Panc1 (cell line): ENCODE data around the gene RPH3AL. TPM values are rescaled to one million over a fixed set of nuclear protein-coding genes. Genes with fewer than 3 reads are reported as not detected.

Experiments
- ATAC-seq: fragments of 200-7000 bp; cut with Tn5 transposase; 2 replicates; pipeline ENCODE4 v1.9.1; 2020; ENCODE audit warnings: mild to moderate bottlenecking, moderate library complexity
- BruUV-seq: library from RNA; stranded (reverse); fragments of 400-500 nt; replicated peaks from 2 replicates; lab custom pipeline; 2021; lab: Mats Ljungman, UMichigan
- CTCF ChIA-PET: fragments of 300-600 bp; sonication (Branson Sonifier 250); formaldehyde crosslinking; loops from one replicate; lab custom pipeline; 2022; ENCODE audit warnings: antibody characterized with exemption; lab: Charles Lee
- POLR2A ChIA-PET: fragments of 300-600 bp; sonication (Branson Sonifier 250); formaldehyde crosslinking; loops from one replicate; lab custom pipeline; 2022; ENCODE audit warnings: antibody characterized with exemption; lab: Charles Lee
- DNase-seq: peaks from one replicate; pipeline ENCODE4 v3.0.0-alpha.2; 2010; ENCODE audit warnings: low read depth, low spot score
- H3K27ac ChIP-seq: 2 replicates; pipeline ENCODE4 v1.5.1; 2011; ENCODE audit warnings: mild to moderate bottlenecking, low read length, inconsistent platforms
- H3K27me3 ChIP-seq: fragments of 200-500 bp; sonication (Bioruptor generic); 2 replicates; pipeline ENCODE4 v1.6.0; 2014; ENCODE audit warnings: low read length, inconsistent platforms; ENCODE audit not compliant: control insufficient read depth, insufficient read depth
- H3K36me3 ChIP-seq: fragments of 200-500 bp; sonication (Bioruptor generic); 2 replicates; pipeline ENCODE4 v1.5.1; 2014; ENCODE audit warnings: inconsistent platforms, mild to moderate bottlenecking, low read length, moderate library complexity; ENCODE audit not compliant: control insufficient read depth, insufficient read depth
- H3K4me1 ChIP-seq: 2 replicates; pipeline ENCODE4 v1.5.1; 2011; ENCODE audit warnings: inconsistent platforms, mild to moderate bottlenecking, low read length, moderate library complexity; ENCODE audit not compliant: control insufficient read depth, insufficient read depth
- H3K4me3 ChIP-seq, 2 experiments: 2 replicates each; pipeline ENCODE4 v1.5.1; 2011 to 2012; ENCODE audit warnings: low read depth in 2 of 2, low read length in 2 of 2, mild to moderate bottlenecking in 2 of 2, inconsistent platforms in 1 of 2, moderate library complexity in 1 of 2
- H3K9me3 ChIP-seq: fragments of 200-500 bp; sonication (Bioruptor generic); 2 replicates; pipeline ENCODE4 v1.5.1; 2014; ENCODE audit warnings: low read depth, mild to moderate bottlenecking, inconsistent platforms, low read length, moderate library complexity; ENCODE audit not compliant: control insufficient read depth, insufficient read depth
- CTCF ChIP-seq: fragments of 450-650 bp; IDR thresholded peaks from 2 replicates; pipeline ENCODE4 v1.5.1; 2017; ENCODE audit warnings: mild to moderate bottlenecking
- POLR2AphosphoS5 ChIP-seq: IDR thresholded peaks from 2 replicates; pipeline ENCODE4 v1.6.1; 2012; ENCODE audit warnings: mild to moderate bottlenecking, low read depth, low read length, moderate library complexity
- REST ChIP-seq, 2 experiments: IDR thresholded peaks; 2 replicates each; pipeline ENCODE4 v1.6.1; 2011 to 2012; ENCODE audit warnings: low read depth in 2 of 2, control low read depth in 1 of 2, low read length in 1 of 2, mild to moderate bottlenecking in 1 of 2, moderate library complexity in 1 of 2; ENCODE audit not compliant: insufficient read depth in 1 of 2
- SIN3A ChIP-seq: IDR thresholded peaks from 2 replicates; pipeline ENCODE4 v1.6.1; 2012; ENCODE audit warnings: low read depth, mild to moderate bottlenecking, low read length, moderate library complexity, borderline replicate concordance; ENCODE audit not compliant: insufficient read depth
- TCF7L2 ChIP-seq: IDR thresholded peaks from 2 replicates; pipeline ENCODE4 v1.6.1; 2011; ENCODE audit warnings: mild to moderate bottlenecking, low read depth, low read length, inconsistent platforms
- in situ Hi-C: cut with HindIII; loops from 2 replicates; pipeline ENCODE4 v1.10.0; 2016; ENCODE audit warnings: low sequenced_read_pairs, low pct_unique_long_range_greater_than_20kb
- intact Hi-C: fragments of 100-400 bp; cut with micrococcal nuclease; formaldehyde crosslinking; loops from one replicate; pipeline ENCODE4 v1.10.0; 2022; ENCODE audit not compliant: unreplicated experiment
- total RNA-seq: library from RNA; stranded (reverse); gene quantifications from one replicate; pipeline ENCODE4 v1.2.1, GENCODE V29; 2021; ENCODE audit not compliant: unreplicated experiment

Gene RPH3AL
- total RNA-seq, 1 experiment from 2014 or later: 2.2 TPM

- Histone ChIP-seq H3K36me3 (no peaks in the 10 kb centered on the region), H3K4me3 (peak overlapping the region; percentile 28 to 46), H3K27ac (no peak overlapping the region), H3K9me3 (no peaks in the 10 kb centered on the region), H3K27me3 (no peaks in the 10 kb centered on the region), H3K4me1 (no peaks in the 10 kb centered on the region)
- intact Hi-C loops: no loop called here
- in situ Hi-C loops: no loop called here
- no peak for DNase-seq
- POLR2A ChIA-PET: no interaction called here
- ATAC-seq: peak; percentile 76
- BruUV-seq: no TSS peak
- TF ChIP-seq SIN3A: no peak
- no peak for TF ChIP-seq TCF7L2
- TF ChIP-seq POLR2AphosphoS5: no peak
- TF ChIP-seq CTCF: no peak
- no peak for TF ChIP-seq REST (IDR thresholded peaks at IDR 0.05; ENCODE audit: insufficient read depth in 1 of 2, low read depth in 2 of 2, low read length in 1 of 2)
- CTCF ChIA-PET: no interaction called here
Measured at GRCh38 chr17:385178-385835, 32.7 kb upstream of the RPH3AL start.

GRCh38 chr17:384622-385177 lies 32.1 kb upstream of the RPH3AL start:
- ATAC-seq (peak; percentile 6; the same call in 1 of the 2 replicates), DNase-seq (no peak)
- Histone ChIP-seq H3K9me3 (no peaks in the 10 kb centered on the region), H3K36me3 (no peaks in the 10 kb centered on the region), H3K4me3 (no peak overlapping the region; a peak in 1 of 4 replicates), H3K4me1 (no peaks in the 10 kb centered on the region), H3K27me3 (no peaks in the 10 kb centered on the region), H3K27ac (no peak overlapping the region)
- CTCF ChIA-PET: no interaction called here
- no TSS peak for BruUV-seq
- intact Hi-C loops: no loop called here
- POLR2A ChIA-PET: no interaction called here
- no peak for TF ChIP-seq SIN3A
- no peak for TF ChIP-seq REST (IDR thresholded peaks at IDR 0.05; ENCODE audit: insufficient read depth in 1 of 2, low read depth in 2 of 2, low read length in 1 of 2)
- TF ChIP-seq POLR2AphosphoS5: no peak
- no peak for TF ChIP-seq CTCF
- in situ Hi-C loops: no loop called here
